ENCODE data around the gene FIGLA. TPM values are rescaled to one million over a fixed set of nuclear protein-coding genes. Genes with fewer than 3 reads are reported as not detected.

FIGLA gene
- total RNA-seq, 1 experiment from 2014 or later: not detected

- no peak overlapping the region for H3K4ac ChIP-seq (ENCODE audit: low read depth, low read length)
- H4K20me1 ChIP-seq (ENCODE audit: control insufficient read depth, insufficient read depth, insufficient read length): no peaks in the 10 kb centered on the region
- no peak for DNase-seq
- Mint-ChIP-seq H3K27me3 (ENCODE audit: low read depth) (peaks cover 35% of the 10 kb centered on the region), H3K4me1 (peaks cover 11 to 13% of the 10 kb centered on the region in 2 experiments), H3K36me3 (ENCODE audit: insufficient read depth in 1 of 3, low read depth in 3 of 3) (no peaks in the 10 kb centered on the region), H3K4me3 (no peak overlapping the region), H3K9me3 (no peaks in the 10 kb centered on the region), H3K27ac (no peak overlapping the region; a peak in 1 of 7 replicates)
- no peaks in the 10 kb centered on the region for H3K79me2 ChIP-seq (ENCODE audit: insufficient read depth, low read length)
- H3K56ac ChIP-seq (ENCODE audit: insufficient read length, low read depth, low read length): no peak overlapping the region
- no peak overlapping the region for H3T11ph ChIP-seq (ENCODE audit: low read length)
- peaks cover under 1% of the 10 kb centered on the region; the same call in 1 of the 2 replicates for H3K4me1 ChIP-seq (ENCODE audit: insufficient read depth, low read length)
- H4K91ac ChIP-seq (ENCODE audit: insufficient read length, low read depth, low read length): no peak overlapping the region
- H3K4me2 ChIP-seq (ENCODE audit: insufficient read depth, insufficient read length, low read length): no peak overlapping the region
- H3K27me3 ChIP-seq (ENCODE audit: insufficient read depth, low read length): no peaks in the 10 kb centered on the region
- H2BK120ac ChIP-seq (ENCODE audit: low read depth, low read length, poor library complexity, severe bottlenecking): no peak overlapping the region
- H2AFZ ChIP-seq (ENCODE audit: low read length): no peak overlapping the region
- H3K23me2 ChIP-seq (ENCODE audit: insufficient read length, low read depth, low read length, poor library complexity, severe bottlenecking): no peaks in the 10 kb centered on the region
- WGBS (ENCODE audit: extremely low coverage, insufficient read length, low lambda C conversion rate): no CpG with 5 or more reads among the region's 5 CpGs
- no peak overlapping the region for H3K18ac ChIP-seq (ENCODE audit: insufficient read length, low read depth, low read length)
- no peaks in the 10 kb centered on the region for H3K79me1 ChIP-seq (ENCODE audit: insufficient read depth, low read depth, low read length, poor library complexity, severe bottlenecking)
- H2BK12ac ChIP-seq (ENCODE audit: insufficient read length, low read depth, low read length): no peak overlapping the region
- H3K23ac ChIP-seq (ENCODE audit: insufficient read length, low read depth, low read length): no peak overlapping the region
- H2BK5ac ChIP-seq (ENCODE audit: insufficient read length, low read length): no peak overlapping the region
- H3K14ac ChIP-seq (ENCODE audit: insufficient read depth, low read length): no peak overlapping the region
- H2BK20ac ChIP-seq (ENCODE audit: low read depth, low read length, poor library complexity, severe bottlenecking): no peak overlapping the region
- H3K27ac ChIP-seq (ENCODE audit: insufficient read length, low read depth, low read length): no peak overlapping the region
- no peak overlapping the region for H4K8ac ChIP-seq (replicated peaks; ENCODE audit: insufficient read length, low read depth, low read length)
- H4K5ac ChIP-seq (ENCODE audit: insufficient read length, low read depth, low read length): no peak overlapping the region
- H2BK15ac ChIP-seq (ENCODE audit: low read depth, low read length): no peak overlapping the region
- no peak overlapping the region for H2AK5ac ChIP-seq (ENCODE audit: insufficient read length, low read length)
- no peak for TF ChIP-seq CTCF (conservative IDR thresholded peaks at IDR 0.05)
- H3K9ac ChIP-seq (ENCODE audit: extremely low read depth, insufficient read length, low read length): no peak overlapping the region
- no peaks in the 10 kb centered on the region for H3K9me3 ChIP-seq (ENCODE audit: control insufficient read depth, low read depth, low read length)
Observed at GRCh38 chr2:70823249-70823648, 32.8 kb upstream of the FIGLA start.

Measured in H9 (cell line).